Subcutaneous abdominal adipose tissue (tissue), 5 donors: ENCODE data around the gene PLA2R1.

Experiments
- H3K27ac ChIP-seq: one replicate; pipeline ENCODE4 v1.7.0; 2013; ENCODE audit warnings: low read depth, mild to moderate bottlenecking, inconsistent platforms, low read length, moderate library complexity
- H3K27me3 ChIP-seq, 5 donors: one replicate each; pipeline ENCODE4 v1.7.0; 2013; ENCODE audit warnings: low read length in 5 of 5, inconsistent platforms in 1 of 5; ENCODE audit not compliant: control insufficient read depth in 5 of 5, insufficient read depth in 4 of 5
- H3K36me3 ChIP-seq, 5 donors: one replicate each; pipeline ENCODE4 v1.7.0; 2013; ENCODE audit warnings: low read length in 5 of 5; ENCODE audit not compliant: control insufficient read depth in 5 of 5, insufficient read depth in 5 of 5
- H3K4me1 ChIP-seq, 5 donors: one replicate each; pipeline ENCODE4 v1.7.0; 2013; ENCODE audit warnings: low read length in 5 of 5, mild to moderate bottlenecking in 3 of 5, moderate library complexity in 1 of 5; ENCODE audit not compliant: control insufficient read depth in 5 of 5, insufficient read depth in 5 of 5
- H3K4me3 ChIP-seq, 5 donors: one replicate each; pipeline ENCODE4 v1.7.0; 2013; ENCODE audit warnings: low read length in 5 of 5, low read depth in 1 of 5
- H3K9ac ChIP-seq, 5 donors: one replicate each; pipeline ENCODE4 v1.7.0; 2013; ENCODE audit warnings: low read length in 5 of 5, mild to moderate bottlenecking in 4 of 5, moderate library complexity in 3 of 5
- H3K9me3 ChIP-seq, 5 donors: one replicate each; pipeline ENCODE4 v1.7.0; 2013; ENCODE audit warnings: low read length in 5 of 5; ENCODE audit not compliant: control insufficient read depth in 5 of 5
- donor health status: healthy.
- donor health status: healthy.
- donor health status: healthy.
- donor health status: healthy.
- donor health status: healthy.

Gene PLA2R1

DNA sequence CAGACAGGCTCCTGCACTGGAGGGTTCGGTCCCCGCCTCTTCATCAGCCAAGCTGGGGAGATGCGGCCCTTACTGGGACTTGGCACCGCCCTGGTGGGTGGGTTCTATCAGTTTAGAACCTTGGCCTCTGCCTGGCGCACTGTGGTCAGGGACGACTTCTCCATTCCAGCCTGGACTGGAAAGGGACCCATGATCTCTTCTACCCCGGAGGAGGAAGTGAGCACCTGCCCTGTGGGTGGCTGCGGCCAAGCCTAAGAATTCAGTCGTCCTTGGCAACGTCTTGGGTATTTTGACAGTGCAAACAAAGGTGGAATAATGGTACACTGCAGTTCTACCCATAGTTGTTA, 157.5 kb downstream of the PLA2R1 start:
- Histone ChIP-seq H3K4me3 (peak overlapping the region in 4 of 5 donors; percentile 27 to 77 (median 72)), H3K9ac (no peak overlapping the region), H3K36me3 (no peaks in the 10 kb centered on the region), H3K9me3 (no peaks in the 10 kb centered on the region), H3K27me3 (peaks cover 0 to 7% (median 3%) of the 10 kb centered on the region in 5 donors), H3K27ac (no peak overlapping the region), H3K4me1 (peaks cover 0 to 23% (median 15%) of the 10 kb centered on the region in 5 donors)

- peaks cover 0 to 7% (median 3%) of the 10 kb centered on the region in 5 donors for H3K27me3 ChIP-seq
- peak within 1 kb of the TSS; percentile 69 to 84 (median 77) for H3K4me3 ChIP-seq
- no peak within 1 kb of the TSS for H3K27ac ChIP-seq
- no peaks in the 10 kb centered on the region for H3K36me3 ChIP-seq
- peaks cover 0 to 23% (median 15%) of the 10 kb centered on the region in 5 donors for H3K4me1 ChIP-seq
- H3K9me3 ChIP-seq: no peaks in the 10 kb centered on the region
- peak within 1 kb of the TSS in 3 of 5 donors; percentile 57 to 62 (median 57) for H3K9ac ChIP-seq
These were observed 158.1 kb downstream of the PLA2R1 start, which contains the start of gene LY75 for GRCh38 chr2:159904127-159904958. TSS of gene LY75 (minus strand) at chr2:159904756.

GRCh38 chr2:159903443-159904126, 158.8 kb downstream of the PLA2R1 start:
- H3K9me3 ChIP-seq: no peaks in the 10 kb centered on the region
- H3K4me3 ChIP-seq: peak overlapping the region; percentile 69 to 84 (median 77)
- H3K36me3 ChIP-seq: no peaks in the 10 kb centered on the region
- H3K9ac ChIP-seq: peak overlapping the region in 3 of 5 donors; percentile 47 to 62 (median 57)
- peaks cover 0 to 23% (median 15%) of the 10 kb centered on the region in 5 donors for H3K4me1 ChIP-seq
- no peak overlapping the region for H3K27ac ChIP-seq
- H3K27me3 ChIP-seq: peaks cover 0 to 7% (median 3%) of the 10 kb centered on the region in 5 donors

DNA sequence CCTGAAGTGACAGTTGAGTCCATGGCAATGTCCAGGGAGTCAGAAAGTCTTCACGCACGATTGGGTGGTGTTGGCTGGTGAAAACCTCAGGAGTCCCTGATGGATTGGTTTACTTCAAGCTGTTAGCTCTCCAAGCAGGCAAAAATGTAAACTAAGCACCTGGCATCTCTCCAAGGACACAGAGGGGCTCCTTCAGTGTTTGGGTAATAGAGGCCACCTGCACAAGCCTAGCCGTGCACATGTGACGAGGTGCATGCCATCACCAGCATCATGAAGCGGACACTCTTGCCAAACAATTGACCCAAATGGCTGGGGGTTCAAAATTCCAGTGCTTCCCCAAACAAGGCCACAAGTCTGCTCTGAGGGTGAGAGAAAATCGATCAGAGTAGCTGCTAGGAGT, 159.7 kb downstream of the PLA2R1 start:
- Histone ChIP-seq H3K27ac (no peak overlapping the region), H3K4me3 (no peak overlapping the region), H3K36me3 (no peaks in the 10 kb centered on the region)

GRCh38 chr2:159900343-159900742, 162.1 kb downstream of the PLA2R1 start:
- no peaks in the 10 kb centered on the region for H3K9me3 ChIP-seq
- H3K4me1 ChIP-seq: peaks cover 0 to 23% (median 15%) of the 10 kb centered on the region in 5 donors
- peaks cover 0 to 7% (median 3%) of the 10 kb centered on the region in 5 donors for H3K27me3 ChIP-seq

More for the DNA sequence above, 159.7 kb downstream of the PLA2R1 start:
- Histone ChIP-seq H3K9ac (no peak overlapping the region), H3K4me1 (peaks cover 0 to 23% (median 15%) of the 10 kb centered on the region in 5 donors), H3K27me3 (peaks cover 0 to 7% (median 3%) of the 10 kb centered on the region in 5 donors), H3K9me3 (no peaks in the 10 kb centered on the region)

GRCh38 chr2:159898441-159898840, 164.0 kb downstream of the PLA2R1 start:
- Histone ChIP-seq H3K4me1 (peaks cover 0 to 6% (median 4%) of the 10 kb centered on the region in 5 donors), H3K27ac (no peak overlapping the region), H3K4me3 (no peak overlapping the region), H3K36me3 (no peaks in the 10 kb centered on the region), H3K9me3 (no peaks in the 10 kb centered on the region), H3K27me3 (no peaks in the 10 kb centered on the region), H3K9ac (no peak overlapping the region)

More at GRCh38 chr2:159900343-159900742, 162.1 kb downstream of the PLA2R1 start:
- no peaks in the 10 kb centered on the region for H3K36me3 ChIP-seq
- H3K27ac ChIP-seq: no peak overlapping the region
- no peak overlapping the region for H3K9ac ChIP-seq
- no peak overlapping the region for H3K4me3 ChIP-seq

GRCh38 chr2:159897720-159898119, 164.7 kb downstream of the PLA2R1 start:
- Histone ChIP-seq H3K36me3 (no peaks in the 10 kb centered on the region), H3K9ac (no peak overlapping the region), H3K27ac (no peak overlapping the region), H3K9me3 (no peaks in the 10 kb centered on the region), H3K4me1 (peaks cover 0 to 6% (median 3%) of the 10 kb centered on the region in 5 donors), H3K4me3 (no peak overlapping the region), H3K27me3 (no peaks in the 10 kb centered on the region)

DNA sequence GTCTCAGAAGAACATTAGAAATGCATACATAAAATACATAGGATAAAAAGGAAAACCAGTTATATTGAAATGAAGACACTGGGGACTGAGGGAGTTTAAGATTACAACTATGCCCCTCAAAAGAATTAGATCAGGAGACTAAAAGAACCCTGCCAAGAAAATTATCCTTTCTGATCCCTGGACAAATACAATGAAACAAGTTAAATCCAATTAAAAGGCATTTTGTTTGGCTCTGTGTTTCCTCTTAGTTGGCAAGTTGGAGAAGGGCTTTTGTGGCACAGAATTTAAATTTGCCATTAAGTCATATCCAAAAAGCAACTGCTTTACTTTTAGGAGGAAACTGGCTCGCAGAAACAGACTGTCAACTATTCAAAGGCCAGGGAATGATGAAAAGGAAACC, 165.3 kb downstream of the PLA2R1 start:
- H3K4me3 ChIP-seq: no peak overlapping the region
- no peak overlapping the region for H3K27ac ChIP-seq
- H3K27me3 ChIP-seq: no peaks in the 10 kb centered on the region
- no peaks in the 10 kb centered on the region for H3K9me3 ChIP-seq
- no peaks in the 10 kb centered on the region for H3K36me3 ChIP-seq
- no peak overlapping the region for H3K9ac ChIP-seq
- H3K4me1 ChIP-seq: peaks cover 0 to 6% (median 3%) of the 10 kb centered on the region in 5 donors

GRCh38 chr2:159895258-159896065, 167.0 kb downstream of the PLA2R1 start:
- no peak overlapping the region for H3K9ac ChIP-seq

More at GRCh38 chr2:159895258-159896065, 167.0 kb downstream of the PLA2R1 start:
- no peaks in the 10 kb centered on the region for H3K27me3 ChIP-seq
- no peaks in the 10 kb centered on the region for H3K36me3 ChIP-seq
- no peaks in the 10 kb centered on the region for H3K9me3 ChIP-seq
- no peak overlapping the region for H3K4me3 ChIP-seq
- peaks cover 0 to 6% (median 3%) of the 10 kb centered on the region in 5 donors for H3K4me1 ChIP-seq
- H3K27ac ChIP-seq: no peak overlapping the region
